GM06990 (cell line): ENCODE results near the gene SEPTIN8.

ENCODE experiments used
- DNase-seq: peaks from one replicate; pipeline ENCODE4 v3.0.0-alpha.2; 2011; ENCODE audit not compliant: insufficient read length; ENCODE audit errors: extremely low read depth
- H3K27me3 ChIP-seq: replicated peaks from 2 replicates; pipeline ENCODE4 v1.6.0; 2011; ENCODE audit warnings: low read length; ENCODE audit not compliant: control insufficient read depth, insufficient read depth
- H3K36me3 ChIP-seq: 2 replicates; pipeline ENCODE4 v1.5.1; 2011; ENCODE audit warnings: low read length; ENCODE audit not compliant: control insufficient read depth, insufficient read depth
- H3K4me3 ChIP-seq: replicated peaks from 2 replicates; pipeline ENCODE4 v1.5.1; 2011; ENCODE audit warnings: low read depth, mild to moderate bottlenecking, control low read depth, low read length
- TF ChIP-seq, protein P1 (sequence below): IDR thresholded peaks from 2 replicates; pipeline ENCODE4 v1.5.1; 2011; ENCODE audit warnings: low read length, control low read depth, mild to moderate bottlenecking, inconsistent platforms; ENCODE audit not compliant: insufficient read depth, poor library complexity, severe bottlenecking

SEPTIN8 gene

DNA sequence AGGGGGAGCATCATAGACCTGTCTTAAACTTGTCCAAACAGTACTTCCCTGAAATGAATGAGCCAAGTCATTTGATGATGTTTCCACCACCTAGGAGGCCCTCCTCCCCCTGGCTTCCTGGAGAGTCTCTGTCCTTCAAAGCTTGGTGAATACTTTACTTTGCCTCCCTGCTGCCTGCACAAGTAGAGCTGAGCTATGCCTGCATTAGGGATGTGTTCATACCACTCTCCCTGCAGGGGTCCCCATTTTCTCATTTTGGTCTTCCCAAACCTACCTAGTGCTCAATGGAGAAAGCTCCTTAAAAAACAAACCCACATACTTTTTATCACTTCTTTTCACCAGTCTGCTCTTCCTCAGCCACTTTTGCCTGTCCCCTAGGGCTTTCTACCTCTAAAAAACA, 22.1 kb downstream of the SEPTIN8 start:
- no peak for DNase-seq

DNA sequence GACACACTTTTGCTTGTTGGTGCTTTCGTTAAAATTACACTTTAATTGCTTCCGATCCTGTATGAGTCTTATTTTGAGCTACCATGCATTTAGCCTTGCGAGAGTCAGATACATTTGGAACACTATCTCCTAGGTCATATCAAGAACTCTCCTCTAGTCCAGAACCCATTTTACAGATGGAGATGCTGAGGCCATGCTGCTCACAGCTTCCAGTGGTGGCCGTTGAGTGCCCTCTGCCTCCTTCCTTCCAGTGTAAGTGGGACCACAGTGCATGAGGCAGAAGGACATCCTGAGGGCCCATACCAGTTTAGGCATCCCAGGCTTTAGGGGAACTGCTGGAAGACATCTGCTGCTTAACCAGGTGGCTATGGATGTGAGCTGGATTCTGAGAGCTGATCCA, 22.9 kb downstream of the SEPTIN8 start:
- TF ChIP-seq, protein P1, sequence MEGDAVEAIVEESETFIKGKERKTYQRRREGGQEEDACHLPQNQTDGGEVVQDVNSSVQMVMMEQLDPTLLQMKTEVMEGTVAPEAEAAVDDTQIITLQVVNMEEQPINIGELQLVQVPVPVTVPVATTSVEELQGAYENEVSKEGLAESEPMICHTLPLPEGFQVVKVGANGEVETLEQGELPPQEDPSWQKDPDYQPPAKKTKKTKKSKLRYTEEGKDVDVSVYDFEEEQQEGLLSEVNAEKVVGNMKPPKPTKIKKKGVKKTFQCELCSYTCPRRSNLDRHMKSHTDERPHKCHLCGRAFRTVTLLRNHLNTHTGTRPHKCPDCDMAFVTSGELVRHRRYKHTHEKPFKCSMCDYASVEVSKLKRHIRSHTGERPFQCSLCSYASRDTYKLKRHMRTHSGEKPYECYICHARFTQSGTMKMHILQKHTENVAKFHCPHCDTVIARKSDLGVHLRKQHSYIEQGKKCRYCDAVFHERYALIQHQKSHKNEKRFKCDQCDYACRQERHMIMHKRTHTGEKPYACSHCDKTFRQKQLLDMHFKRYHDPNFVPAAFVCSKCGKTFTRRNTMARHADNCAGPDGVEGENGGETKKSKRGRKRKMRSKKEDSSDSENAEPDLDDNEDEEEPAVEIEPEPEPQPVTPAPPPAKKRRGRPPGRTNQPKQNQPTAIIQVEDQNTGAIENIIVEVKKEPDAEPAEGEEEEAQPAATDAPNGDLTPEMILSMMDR: no peak
- no peak overlapping the region for H3K4me3 ChIP-seq
- H3K27me3 ChIP-seq: no peaks in the 10 kb centered on the region
- peaks cover 6% of the 10 kb centered on the region for H3K36me3 ChIP-seq
- no peak for DNase-seq

More for the DNA sequence above, 22.1 kb downstream of the SEPTIN8 start:
- Histone ChIP-seq H3K36me3 (peaks cover 9% of the 10 kb centered on the region), H3K27me3 (no peaks in the 10 kb centered on the region), H3K4me3 (no peak overlapping the region)
- TF ChIP-seq, protein P1: no peak

DNA sequence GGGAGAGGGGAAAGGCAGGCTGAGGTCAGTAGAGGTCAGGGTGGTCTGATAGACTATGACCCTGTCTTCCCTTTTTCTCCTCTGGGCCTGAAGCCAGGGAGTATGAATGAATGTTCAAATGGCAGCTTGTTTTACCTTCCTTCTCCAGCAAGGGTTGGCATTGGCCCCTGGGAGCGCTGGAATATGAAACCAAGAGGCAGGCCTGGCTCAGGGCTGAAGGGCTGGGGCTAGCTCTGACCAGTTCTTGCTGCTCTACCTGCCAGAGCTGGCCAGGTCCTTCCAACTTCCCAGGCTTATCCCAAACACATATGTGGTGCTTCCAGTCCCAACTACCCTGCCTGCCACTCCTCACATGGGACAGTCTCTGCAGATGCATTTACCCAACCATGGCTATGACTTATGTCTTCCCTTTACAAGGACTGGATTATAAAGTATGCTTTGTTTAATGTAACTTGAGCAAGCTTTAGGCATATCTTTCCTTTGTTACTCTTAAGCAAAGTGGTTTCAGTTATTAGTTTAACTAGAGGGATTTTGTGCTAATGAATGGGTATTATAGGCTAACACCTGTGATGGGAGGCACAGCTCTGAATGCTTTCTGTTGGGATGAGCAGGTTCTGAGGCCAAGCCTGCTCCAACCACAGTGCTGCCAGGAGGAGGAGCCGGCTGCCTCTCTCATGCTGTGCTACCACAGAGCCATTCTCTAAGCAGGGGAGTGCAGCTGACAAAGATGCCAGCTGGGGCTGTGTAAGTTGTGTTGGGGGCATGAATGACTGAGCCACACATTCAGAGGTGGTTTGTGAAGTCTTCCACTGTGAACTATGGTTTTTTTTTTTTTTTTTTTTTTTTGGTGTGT, 23.7 kb downstream of the SEPTIN8 start:
- no peak overlapping the region for H3K4me3 ChIP-seq
- DNase-seq: no peak
- TF ChIP-seq, protein P1: no peak
- peaks cover 4% of the 10 kb centered on the region; the same call in 1 of the 2 replicates for H3K36me3 ChIP-seq
- H3K27me3 ChIP-seq: no peaks in the 10 kb centered on the region

DNA sequence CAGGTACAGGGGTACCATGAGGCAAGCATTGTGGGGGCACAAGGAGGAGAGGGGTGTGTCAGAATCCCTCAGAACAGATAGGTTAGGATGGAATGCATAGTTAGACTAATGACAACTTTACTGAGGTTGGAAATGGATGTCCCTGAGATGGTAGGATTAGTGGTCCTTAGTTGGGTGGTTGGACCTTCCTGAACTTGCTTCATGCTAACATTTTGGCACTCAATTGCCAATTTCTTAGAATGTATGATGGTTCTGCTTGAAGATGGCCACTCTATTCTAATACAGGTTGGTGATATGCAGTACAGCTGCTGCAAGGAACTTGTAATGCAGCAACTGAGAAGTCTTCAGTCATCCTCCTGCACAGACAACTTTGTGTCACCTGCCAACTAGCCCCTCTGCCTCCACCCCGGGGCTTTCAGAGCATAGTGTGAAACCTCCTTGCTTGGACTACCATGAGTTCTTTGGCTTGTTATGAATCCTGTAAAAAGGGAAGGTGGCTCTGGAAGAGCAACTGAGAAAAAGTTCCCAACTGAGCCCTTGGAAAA, 24.4 kb downstream of the SEPTIN8 start:
- no peak for DNase-seq
- TF ChIP-seq, protein P1: no peak
- H3K4me3 ChIP-seq: no peak overlapping the region
- peaks cover 2% of the 10 kb centered on the region; the same call in 1 of the 2 replicates for H3K36me3 ChIP-seq
- no peaks in the 10 kb centered on the region for H3K27me3 ChIP-seq

DNA sequence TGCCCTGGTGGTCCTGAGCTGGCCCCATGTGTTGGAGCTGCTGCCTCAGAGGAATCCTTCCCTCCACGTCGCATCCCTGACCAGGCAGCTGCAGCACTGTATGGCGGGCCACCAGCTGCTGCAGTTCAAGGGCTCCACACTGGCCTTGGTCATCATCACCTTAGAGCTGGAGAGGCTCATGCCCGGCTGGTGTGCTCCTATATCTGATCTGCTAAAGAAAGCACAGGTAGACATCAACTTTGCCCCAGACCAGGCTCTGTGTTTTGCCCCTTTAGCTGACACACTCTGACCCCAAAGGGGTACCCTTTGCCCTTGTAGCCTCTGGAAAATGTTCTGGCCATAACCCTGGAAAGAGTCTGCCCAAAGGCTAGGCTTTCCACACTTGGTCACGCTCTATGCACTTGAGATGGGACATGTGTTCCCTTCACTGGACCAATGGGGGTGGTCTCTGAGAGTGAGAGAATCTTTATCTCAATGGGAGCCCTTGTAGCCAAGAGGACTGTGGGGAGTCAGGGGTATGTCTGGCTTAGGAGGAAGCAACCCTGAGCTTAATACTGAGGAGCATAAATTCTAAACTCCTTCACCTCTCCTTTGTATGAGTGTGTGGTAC, 25.0 kb downstream of the SEPTIN8 start:
- DNase-seq: no peak
- TF ChIP-seq, protein P1: no peak

More for the DNA sequence above, 25.0 kb downstream of the SEPTIN8 start:
- Histone ChIP-seq H3K27me3 (no peaks in the 10 kb centered on the region), H3K36me3 (peaks cover 2% of the 10 kb centered on the region; the same call in 1 of the 2 replicates), H3K4me3 (no peak overlapping the region)
